HL-60/S4 treated with retinoic acid at 250 ng/mL for 4 days and 3 days (cell line): ENCODE results near the gene KCNN2.
"Not testable (repeated sequence)": the region's sequence is repeated elsewhere in the genome, so short reads cannot be mapped to it uniquely, and the experiment has no call there.

Experiments
- in situ Hi-C: fragments of 300-500 bp; cut with MboI; formaldehyde crosslinking; loops from 2 replicates; pipeline ENCODE4 v1.7.0; 2022; ENCODE audit warnings: low sequenced_read_pairs

The KCNN2 gene

DNA sequence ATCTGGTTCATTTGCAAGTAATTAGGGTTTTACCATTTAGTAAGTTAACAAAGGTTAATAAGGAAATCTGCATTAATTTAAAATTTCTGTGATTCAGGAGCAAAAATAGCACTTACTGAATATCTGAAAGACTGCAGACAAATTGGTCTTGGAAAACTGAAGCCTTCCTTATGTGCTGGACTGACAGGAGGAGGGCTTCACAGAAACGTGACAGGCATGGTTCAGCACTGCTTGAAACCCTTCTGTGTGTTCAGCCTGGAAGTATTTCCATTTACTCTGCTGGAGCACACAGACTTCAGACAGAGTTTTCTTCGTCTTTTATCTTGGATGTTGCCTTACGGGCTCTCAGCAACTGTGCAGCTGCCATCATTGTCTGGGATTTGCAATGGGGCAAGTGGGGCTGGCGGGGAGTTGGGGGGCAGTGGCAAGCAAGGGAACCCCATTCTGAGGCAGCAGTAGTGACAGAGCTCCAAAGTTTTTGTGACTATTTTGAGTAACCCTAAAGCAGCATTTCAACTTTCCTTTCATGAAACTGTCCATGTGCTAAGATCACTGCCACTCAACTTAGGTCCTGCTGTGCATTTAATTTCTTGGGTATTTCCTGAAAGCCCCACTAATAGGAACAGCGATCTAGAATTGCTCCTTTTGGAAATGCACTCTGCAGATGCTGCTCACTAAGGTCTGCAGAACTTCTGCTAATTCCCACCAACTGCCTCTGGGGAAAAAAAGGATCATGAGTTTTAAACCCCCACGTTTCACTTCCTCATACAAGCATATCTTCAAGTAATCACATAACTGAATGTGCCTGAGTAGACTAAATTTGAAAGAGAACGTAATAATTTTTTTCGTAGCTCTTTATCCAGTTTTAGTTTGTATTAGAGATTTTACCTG lies 56.6 kb downstream of the KCNN2 start:
- in situ Hi-C loops, result no loop called here

GRCh38 chr5:114419067-114419388 lies 57.2 kb downstream of the KCNN2 start:
- in situ Hi-C loops, result no loop called here

GRCh38 chr5:114419959-114420358 lies 58.1 kb downstream of the KCNN2 start:
- in situ Hi-C loops, result no loop called here

GRCh38 chr5:114427204-114427603 lies 65.3 kb downstream of the KCNN2 start:
- in situ Hi-C loops, result no loop called here

DNA sequence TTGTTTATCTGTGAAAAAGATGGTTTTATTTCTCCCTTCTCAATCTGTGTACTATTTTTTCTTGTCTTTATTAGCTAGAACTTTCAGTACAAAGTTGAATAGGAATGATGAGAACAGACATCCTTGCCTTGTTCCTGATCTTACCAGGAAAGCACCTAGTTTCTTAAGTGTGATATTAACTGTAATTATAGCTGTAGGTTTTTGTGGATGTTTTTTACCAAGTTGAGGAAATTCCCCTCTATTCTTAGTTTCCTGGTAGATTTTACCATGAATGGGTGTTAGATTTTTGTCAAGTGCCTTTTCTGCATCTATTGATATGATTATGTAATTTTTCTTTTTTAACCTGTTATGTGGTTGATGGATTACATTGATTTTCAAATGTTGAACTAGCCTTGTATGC lies 68.7 kb downstream of the KCNN2 start:
- in situ Hi-C loops, result no loop called here

DNA sequence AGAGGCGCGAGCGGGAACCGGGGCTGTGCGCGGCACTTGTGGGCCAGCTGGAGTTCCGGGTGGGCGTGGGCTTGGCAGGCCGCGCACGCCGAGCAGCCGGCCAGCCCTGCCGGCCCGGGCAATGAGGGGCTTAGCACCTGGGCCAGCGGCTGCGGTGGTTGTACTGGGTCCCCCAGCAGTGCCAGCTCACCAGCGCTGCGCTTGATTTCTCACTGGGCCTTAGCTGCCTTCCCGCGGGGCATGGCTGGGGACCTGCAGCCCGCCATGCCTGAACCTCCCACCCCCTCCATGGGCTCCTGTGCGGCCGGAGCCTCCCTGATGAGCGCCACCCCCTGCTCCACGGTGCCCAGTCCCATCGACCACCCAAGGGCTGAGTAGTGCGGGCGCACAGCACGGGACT lies 70.8 kb downstream of the KCNN2 start:
- in situ Hi-C loops, result not testable (repeated sequence)

- in situ Hi-C loops, result no loop called here
These were observed 72.7 kb downstream of the KCNN2 start for GRCh38 chr5:114434396-114435219.

- in situ Hi-C loops, result no loop called here
These were observed 73.3 kb downstream of the KCNN2 start for GRCh38 chr5:114435220-114435481.

DNA sequence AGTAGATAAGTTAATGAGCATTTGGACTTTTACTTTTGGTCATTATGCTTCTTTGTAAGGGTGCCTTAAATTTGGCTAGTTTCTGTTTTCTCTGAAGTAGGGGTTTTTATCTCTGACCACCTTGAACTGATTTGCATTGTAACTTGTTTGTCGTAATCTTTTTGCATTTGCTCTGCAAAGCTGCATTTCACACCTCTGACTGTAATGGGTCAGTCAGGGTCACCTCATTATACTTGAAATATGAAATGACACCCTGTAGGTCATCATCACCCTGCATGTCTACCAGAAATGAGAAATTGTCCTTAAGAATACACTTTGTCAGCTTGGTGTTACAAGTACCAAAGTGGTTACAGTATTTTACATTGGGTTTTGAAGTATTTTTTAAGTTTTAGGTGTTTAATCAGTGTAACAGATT lies 74.0 kb downstream of the KCNN2 start:
- in situ Hi-C loops, result no loop called here

DNA sequence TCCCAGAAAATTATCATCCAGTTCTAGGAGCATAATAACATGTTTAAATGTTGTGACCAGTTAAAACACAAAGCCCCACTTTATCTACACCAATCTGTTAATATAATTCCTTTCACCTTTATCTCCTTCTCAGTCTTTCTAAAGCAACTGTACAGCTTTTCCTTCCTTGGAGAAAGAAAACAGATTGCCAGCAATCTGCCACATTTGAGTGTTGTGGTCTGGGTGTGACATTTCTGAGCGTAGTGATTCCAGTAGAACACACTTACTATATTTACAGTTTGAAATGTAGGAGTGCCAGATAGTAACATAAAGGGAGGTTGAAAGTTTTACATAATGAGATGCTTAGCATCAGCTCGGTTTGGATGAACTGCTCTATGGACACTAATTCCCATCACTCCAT lies 76.1 kb downstream of the KCNN2 start:
- in situ Hi-C loops, result no loop called here

- in situ Hi-C loops, result no loop called here
These were observed 76.6 kb downstream of the KCNN2 start for GRCh38 chr5:114438471-114438870.

DNA sequence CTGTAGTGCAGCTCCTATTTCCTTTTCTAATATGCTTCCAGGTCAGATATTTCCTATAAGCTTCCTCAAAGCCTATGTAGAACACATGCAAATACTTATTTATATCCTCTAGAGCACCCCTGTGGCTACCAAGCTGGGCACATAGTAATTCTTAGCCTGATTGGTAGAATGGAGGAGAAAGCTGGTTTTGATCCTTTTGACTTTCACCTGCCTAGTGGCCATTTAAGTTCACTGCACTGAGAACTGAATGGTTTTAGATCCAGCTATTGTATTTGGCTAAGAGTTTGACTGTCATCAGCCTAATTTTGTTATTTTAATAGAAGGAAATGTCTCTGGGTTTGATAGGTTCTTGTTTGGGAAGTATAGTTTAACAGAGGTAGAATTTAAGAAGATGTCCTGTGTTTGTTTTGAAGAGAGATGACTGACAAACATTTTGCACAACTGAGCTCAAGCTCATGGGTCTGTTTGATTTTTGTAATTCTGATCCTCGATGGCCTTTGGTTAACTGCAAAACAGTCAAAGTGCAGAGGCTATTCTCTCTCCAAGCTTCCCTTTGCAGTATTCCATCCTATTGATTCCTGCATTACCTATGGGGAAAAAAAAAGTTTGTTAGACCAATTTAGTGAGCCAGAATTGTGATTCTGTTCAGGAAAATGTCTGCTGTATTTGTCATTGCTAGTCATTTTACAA lies 85.4 kb downstream of the KCNN2 start:
- in situ Hi-C loops, result no loop called here

DNA sequence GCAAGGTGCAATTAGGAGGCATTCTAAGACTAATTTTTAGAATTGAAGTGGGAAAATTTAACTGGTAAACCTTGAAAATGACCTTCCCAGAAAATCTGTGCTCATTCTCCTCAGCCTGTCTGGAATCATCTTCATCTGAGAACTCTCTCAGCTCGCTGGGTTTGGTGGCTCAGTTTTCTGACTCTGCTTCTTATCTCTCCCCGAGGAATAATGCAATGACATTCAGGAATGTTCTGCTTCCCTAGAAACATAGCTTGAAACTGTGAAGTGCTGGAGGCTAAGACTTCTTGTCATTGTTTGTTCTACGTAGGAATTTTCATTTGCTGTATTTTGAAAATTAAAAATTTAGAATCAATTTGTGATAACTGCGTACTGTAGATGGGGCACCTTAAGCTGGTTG lies 86.6 kb downstream of the KCNN2 start:
- in situ Hi-C loops, result no loop called here

GRCh38 chr5:114449860-114450421 lies 88.1 kb downstream of the KCNN2 start:
- in situ Hi-C loops, result no loop called here

DNA sequence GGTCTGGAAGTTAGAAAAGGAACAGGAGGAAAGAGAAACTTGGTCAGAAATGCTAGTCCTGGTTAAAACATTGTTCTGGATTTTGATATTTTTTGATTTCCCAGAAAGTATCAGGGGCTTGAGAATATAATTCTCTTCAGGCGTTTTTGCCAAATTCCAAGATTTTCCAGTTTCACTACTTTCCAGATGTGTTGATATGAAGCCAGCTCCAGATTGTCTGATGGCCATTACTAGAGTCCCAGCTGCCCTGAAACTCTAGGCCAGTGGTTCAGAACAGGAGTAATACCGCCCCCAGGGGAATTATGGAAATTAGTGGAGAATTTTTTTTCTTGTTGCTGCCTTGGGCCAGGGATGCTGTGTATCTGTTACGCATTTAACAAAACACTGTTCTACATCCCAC lies 88.6 kb downstream of the KCNN2 start:
- in situ Hi-C loops, result no loop called here

DNA sequence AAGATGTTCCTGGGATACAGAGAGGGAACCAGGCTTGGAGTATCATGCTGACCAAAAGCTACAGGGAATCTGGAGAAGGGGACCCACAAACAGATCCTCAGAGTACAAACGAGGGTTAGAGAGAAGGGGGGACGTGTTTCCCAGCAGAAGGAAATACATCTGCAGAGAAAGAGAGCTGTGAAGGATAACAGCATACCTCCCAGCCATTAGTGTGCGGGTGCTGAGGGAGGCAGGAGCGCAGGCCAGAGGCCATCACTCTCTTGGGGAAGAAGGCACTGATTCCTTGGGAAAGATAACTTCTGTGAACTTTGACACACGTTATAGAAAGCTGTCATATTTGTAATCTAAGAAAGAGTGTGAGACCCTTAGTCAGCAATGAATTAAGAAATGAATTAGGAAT lies 96.9 kb downstream of the KCNN2 start:
- in situ Hi-C loops, result no loop called here

DNA sequence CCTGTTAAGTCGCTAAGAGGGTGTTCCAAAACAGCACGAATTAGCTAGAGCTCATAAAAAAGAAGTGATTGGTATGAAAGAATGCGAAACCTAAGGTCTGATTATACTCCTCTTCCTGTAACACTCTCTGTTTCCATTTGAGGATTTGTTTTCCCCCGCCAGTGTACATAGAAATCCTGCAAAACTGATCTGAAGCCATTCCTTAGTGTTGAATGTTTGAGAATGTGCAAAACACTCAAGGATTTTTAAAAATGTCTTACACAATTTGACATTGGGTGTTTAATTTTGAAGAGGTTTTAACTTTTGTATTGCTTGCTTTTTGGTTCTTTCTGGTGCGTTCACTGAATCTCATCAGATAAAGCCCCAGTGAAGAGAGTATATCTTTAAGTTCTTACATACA lies 105.3 kb downstream of the KCNN2 start:
- in situ Hi-C loops, result no loop called here

DNA sequence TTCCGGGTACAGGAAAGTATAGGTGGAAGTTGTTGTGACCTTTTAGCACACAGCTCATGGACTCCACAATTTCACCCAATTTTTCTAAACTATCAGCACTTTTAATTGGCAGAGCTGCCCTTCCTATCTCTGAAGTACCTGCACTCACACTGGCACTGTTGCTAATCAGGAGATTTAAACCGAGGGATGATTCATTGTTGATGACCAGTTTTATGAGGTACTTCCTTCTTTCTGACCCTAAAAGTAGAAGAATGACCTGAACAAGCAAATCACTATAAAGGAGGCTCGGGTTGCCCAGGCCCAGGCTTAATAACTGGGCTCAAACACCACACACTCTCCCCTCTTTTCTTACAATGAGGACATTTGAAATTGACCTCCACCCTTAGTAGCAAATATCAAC lies 105.9 kb downstream of the KCNN2 start:
- in situ Hi-C loops, result no loop called here

DNA sequence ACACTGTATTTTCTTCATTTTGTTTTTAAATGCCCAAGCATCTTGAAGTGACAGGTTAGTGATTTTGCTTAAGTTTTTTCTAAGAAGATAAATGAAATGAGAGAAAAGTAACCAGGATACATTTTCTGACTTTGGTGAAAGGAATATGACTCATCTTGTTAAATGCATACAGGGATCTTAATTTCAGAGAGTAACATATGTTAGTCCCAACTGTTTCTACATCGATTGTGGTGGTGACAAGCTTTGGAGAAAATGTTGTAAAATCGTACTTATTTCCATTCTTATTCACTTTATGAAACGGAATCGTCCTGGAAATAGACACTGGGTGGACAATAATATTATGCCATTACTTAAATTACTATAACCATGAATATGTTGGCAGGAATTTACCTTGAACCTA lies 107.5 kb downstream of the KCNN2 start:
- in situ Hi-C loops, result no loop called here

DNA sequence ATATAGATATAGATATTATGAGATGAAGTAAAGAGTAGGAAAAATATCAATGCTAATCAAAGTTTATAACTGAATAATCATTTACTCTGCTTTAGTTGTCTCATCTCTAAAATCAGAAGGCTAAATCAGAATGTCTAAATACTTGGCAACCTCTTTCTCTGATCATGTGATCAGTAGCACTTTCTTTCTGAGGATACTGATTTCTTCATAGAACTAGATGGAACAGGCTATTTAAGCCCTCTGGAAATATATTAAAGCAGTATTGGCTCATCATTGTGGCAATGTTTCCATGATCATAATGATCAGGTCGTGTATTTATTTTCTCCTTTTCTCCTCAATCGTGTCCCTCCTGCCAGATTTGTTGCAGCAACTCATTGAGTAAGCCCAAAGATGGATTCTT lies 109.7 kb downstream of the KCNN2 start:
- in situ Hi-C loops, result no loop called here

DNA sequence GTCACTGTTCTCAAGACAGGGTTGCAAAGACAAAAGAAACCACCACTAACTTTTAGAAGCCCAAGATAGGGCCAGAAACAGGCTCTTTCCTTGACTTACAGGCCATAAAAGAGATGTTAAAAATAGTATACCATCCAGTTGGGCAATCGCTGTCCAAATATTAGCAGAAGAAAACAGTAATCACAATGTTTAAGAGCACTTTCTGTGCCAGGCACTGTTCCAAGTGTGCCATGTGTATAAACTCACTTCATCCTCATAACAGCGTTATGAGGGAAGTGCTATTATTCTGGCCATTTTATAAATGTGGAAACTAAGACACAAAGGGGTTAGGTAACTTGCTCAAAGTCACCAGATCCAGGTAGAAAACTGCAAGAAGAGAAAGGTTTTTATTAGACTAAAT lies 111.7 kb downstream of the KCNN2 start:
- in situ Hi-C loops, result no loop called here
